Activated T-helper 17 cell treated with anti-CD3 and anti-CD28 coated beads, Interleukin-2, amount 50 U/mL, for 72 hours (primary cell): ENCODE measurements around the gene PTBP3. TPM values are rescaled to one million over a fixed set of nuclear protein-coding genes. Genes with fewer than 3 reads are reported as not detected.

Experiments
- ATAC-seq: fragments of 150-1000 bp; cut with Tn5 transposase; replicated peaks from 2 replicates; pipeline ENCODE4 v1.10.0; 2021; ENCODE audit warnings: mild to moderate bottlenecking, moderate library complexity
- H3K27ac Mint-ChIP-seq: one replicate; pipeline ENCODE4 v1.8.0; 2022; ENCODE audit warnings: mixed read lengths
- H3K27me3 Mint-ChIP-seq: one replicate; pipeline ENCODE4 v1.8.0; 2022; ENCODE audit warnings: mixed read lengths
- H3K36me3 Mint-ChIP-seq: one replicate; pipeline ENCODE4 v1.8.0; 2022; ENCODE audit warnings: low read depth, mild to moderate bottlenecking, mixed read lengths
- H3K4me1 Mint-ChIP-seq: one replicate; pipeline ENCODE4 v1.8.0; 2022; ENCODE audit warnings: mixed read lengths
- H3K4me3 Mint-ChIP-seq: one replicate; pipeline ENCODE4 v1.8.0; 2022; ENCODE audit warnings: mild to moderate bottlenecking, mixed read lengths
- H3K9me3 Mint-ChIP-seq: one replicate; pipeline ENCODE4 v1.8.0; 2022; ENCODE audit warnings: mixed read lengths
- total RNA-seq, 2 donors: library from RNA; stranded (reverse); gene quantifications; one replicate each; pipeline ENCODE4 v1.2.3, GENCODE V29; 2022

Gene PTBP3
- total RNA-seq, 2 donors from 2014 or later = 83.5 to 117 TPM

GRCh38 chr9:112247090-112247489 is 86.3 kb downstream of the PTBP3 start:
- H3K4me3 Mint-ChIP-seq = no peak overlapping the region
- H3K36me3 Mint-ChIP-seq = peaks cover 73% of the 10 kb centered on the region
- H3K4me1 Mint-ChIP-seq = peaks cover 5% of the 10 kb centered on the region
- H3K27ac Mint-ChIP-seq = no peak overlapping the region
- no peaks in the 10 kb centered on the region for H3K27me3 Mint-ChIP-seq
- H3K9me3 Mint-ChIP-seq = no peaks in the 10 kb centered on the region
- no peak for ATAC-seq

- peaks cover 5% of the 10 kb centered on the region for H3K4me1 Mint-ChIP-seq
- ATAC-seq = no peak
- no peaks in the 10 kb centered on the region for H3K27me3 Mint-ChIP-seq
These were observed 88.3 kb downstream of the PTBP3 start for GRCh38 chr9:112245126-112245525.

GRCh38 chr9:112242147-112242804 is 91.1 kb downstream of the PTBP3 start:
- Mint-ChIP-seq H3K27ac (no peak overlapping the region), H3K36me3 (peaks cover 61% of the 10 kb centered on the region), H3K27me3 (no peaks in the 10 kb centered on the region), H3K4me3 (no peak overlapping the region), H3K9me3 (no peaks in the 10 kb centered on the region), H3K4me1 (peaks cover 15% of the 10 kb centered on the region)
- ATAC-seq = no peak

More at GRCh38 chr9:112245126-112245525, 88.3 kb downstream of the PTBP3 start:
- peaks cover 66% of the 10 kb centered on the region for H3K36me3 Mint-ChIP-seq
- no peaks in the 10 kb centered on the region for H3K9me3 Mint-ChIP-seq
- no peak overlapping the region for H3K4me3 Mint-ChIP-seq
- no peak overlapping the region for H3K27ac Mint-ChIP-seq

GRCh38 chr9:112241491-112241890 is 91.9 kb downstream of the PTBP3 start:
- H3K27me3 Mint-ChIP-seq = no peaks in the 10 kb centered on the region
- no peak overlapping the region for H3K27ac Mint-ChIP-seq
- H3K36me3 Mint-ChIP-seq = peaks cover 53% of the 10 kb centered on the region
- H3K4me3 Mint-ChIP-seq = no peak overlapping the region
- no peaks in the 10 kb centered on the region for H3K9me3 Mint-ChIP-seq
- H3K4me1 Mint-ChIP-seq = peaks cover 15% of the 10 kb centered on the region
- no peak for ATAC-seq

- H3K36me3 Mint-ChIP-seq = peaks cover 38% of the 10 kb centered on the region
- H3K27ac Mint-ChIP-seq = no peak overlapping the region
- ATAC-seq = no peak
- no peaks in the 10 kb centered on the region for H3K9me3 Mint-ChIP-seq
- no peaks in the 10 kb centered on the region for H3K27me3 Mint-ChIP-seq
- H3K4me3 Mint-ChIP-seq = no peak overlapping the region
- peaks cover 15% of the 10 kb centered on the region for H3K4me1 Mint-ChIP-seq
These were observed 93.7 kb downstream of the PTBP3 start for GRCh38 chr9:112239708-112240107.

- Mint-ChIP-seq H3K4me1 (peaks cover 15% of the 10 kb centered on the region), H3K27ac (no peak overlapping the region), H3K9me3 (no peaks in the 10 kb centered on the region), H3K27me3 (no peaks in the 10 kb centered on the region), H3K36me3 (peaks cover 34% of the 10 kb centered on the region), H3K4me3 (no peak overlapping the region)
- ATAC-seq = no peak
These were observed 94.1 kb downstream of the PTBP3 start for GRCh38 chr9:112239284-112239683.

GRCh38 chr9:112234779-112235178 is 98.6 kb downstream of the PTBP3 start:
- no peak for ATAC-seq
- peaks cover 28% of the 10 kb centered on the region for H3K36me3 Mint-ChIP-seq
- no peak overlapping the region for H3K27ac Mint-ChIP-seq
- H3K9me3 Mint-ChIP-seq = no peaks in the 10 kb centered on the region
- peaks cover 12% of the 10 kb centered on the region for H3K4me1 Mint-ChIP-seq
- H3K27me3 Mint-ChIP-seq = no peaks in the 10 kb centered on the region
- no peak overlapping the region for H3K4me3 Mint-ChIP-seq

GRCh38 chr9:112233769-112234168 is 99.7 kb downstream of the PTBP3 start:
- no peak overlapping the region for H3K27ac Mint-ChIP-seq

GRCh38 chr9:112232233-112232632 is 101.2 kb downstream of the PTBP3 start:
- Mint-ChIP-seq H3K27me3 (no peaks in the 10 kb centered on the region), H3K4me1 (no peaks in the 10 kb centered on the region), H3K27ac (no peak overlapping the region), H3K4me3 (no peak overlapping the region), H3K36me3 (peaks cover 44% of the 10 kb centered on the region), H3K9me3 (no peaks in the 10 kb centered on the region)
- ATAC-seq = no peak

More at GRCh38 chr9:112233769-112234168, 99.7 kb downstream of the PTBP3 start:
- no peak for ATAC-seq
- H3K4me1 Mint-ChIP-seq = peaks cover 6% of the 10 kb centered on the region
- H3K9me3 Mint-ChIP-seq = no peaks in the 10 kb centered on the region
- no peaks in the 10 kb centered on the region for H3K27me3 Mint-ChIP-seq
- H3K36me3 Mint-ChIP-seq = peaks cover 28% of the 10 kb centered on the region
- no peak overlapping the region for H3K4me3 Mint-ChIP-seq

- ATAC-seq = no peak
- Mint-ChIP-seq H3K27ac (no peak overlapping the region), H3K4me3 (no peak overlapping the region), H3K27me3 (no peaks in the 10 kb centered on the region), H3K9me3 (no peaks in the 10 kb centered on the region), H3K36me3 (peaks cover 95% of the 10 kb centered on the region), H3K4me1 (peaks cover 5% of the 10 kb centered on the region)
These were observed 107.3 kb downstream of the PTBP3 start for GRCh38 chr9:112226091-112226490.

- Mint-ChIP-seq H3K27me3 (no peaks in the 10 kb centered on the region), H3K9me3 (no peaks in the 10 kb centered on the region), H3K36me3 (peaks cover 98% of the 10 kb centered on the region), H3K4me3 (no peak overlapping the region), H3K4me1 (peaks cover 5% of the 10 kb centered on the region), H3K27ac (peak overlapping the region; percentile 56)
- ATAC-seq = peak; percentile 87
These were observed 108.8 kb downstream of the PTBP3 start for GRCh38 chr9:112224401-112225289.

GRCh38 chr9:112218908-112219307 is 114.5 kb downstream of the PTBP3 start:
- Mint-ChIP-seq H3K9me3 (no peaks in the 10 kb centered on the region), H3K4me1 (peaks cover 16% of the 10 kb centered on the region), H3K36me3 (peaks cover 92% of the 10 kb centered on the region), H3K4me3 (peak overlapping the region; percentile 53), H3K27me3 (no peaks in the 10 kb centered on the region), H3K27ac (peak overlapping the region; percentile 0)
- ATAC-seq = peak; percentile 97

GRCh38 chr9:112212926-112213325 is 120.5 kb downstream of the PTBP3 start:
- Mint-ChIP-seq H3K4me3 (no peak overlapping the region), H3K27ac (no peak overlapping the region), H3K36me3 (peaks cover 89% of the 10 kb centered on the region), H3K27me3 (no peaks in the 10 kb centered on the region), H3K9me3 (peaks cover 4% of the 10 kb centered on the region), H3K4me1 (peaks cover 6% of the 10 kb centered on the region)
- ATAC-seq = no peak

- no peak overlapping the region for H3K27ac Mint-ChIP-seq
- peaks cover 3% of the 10 kb centered on the region for H3K4me1 Mint-ChIP-seq
- ATAC-seq = no peak
- no peaks in the 10 kb centered on the region for H3K27me3 Mint-ChIP-seq
- no peak overlapping the region for H3K4me3 Mint-ChIP-seq
- H3K9me3 Mint-ChIP-seq = peaks cover 7% of the 10 kb centered on the region
- peaks cover 61% of the 10 kb centered on the region for H3K36me3 Mint-ChIP-seq
These were observed 126.0 kb downstream of the PTBP3 start for GRCh38 chr9:112207451-112207850.

- no peak for ATAC-seq
- Mint-ChIP-seq H3K27ac (no peak overlapping the region), H3K36me3 (peaks cover 22% of the 10 kb centered on the region), H3K9me3 (peaks cover 7% of the 10 kb centered on the region), H3K4me1 (no peaks in the 10 kb centered on the region), H3K4me3 (no peak overlapping the region), H3K27me3 (no peaks in the 10 kb centered on the region)
These were observed 129.9 kb downstream of the PTBP3 start for GRCh38 chr9:112203536-112203935.
